NOMO-1 treated with dmso at 0.1 percent for 144 hours (cell line): ENCODE results near the gene UBR1.

ENCODE experiments used
- DNase-seq: peaks from one replicate; lab custom pipeline; 2025; ENCODE audit not compliant: unreplicated experiment; lab: John Stamatoyannopoulos, UW

Gene UBR1

GRCh38 chr15:43107751-43108150, 1.9 kb upstream of the UBR1 start:
- DNase-seq, result no peak

- no peak for DNase-seq
Observed at GRCh38 chr15:43106486-43106829, 620 bp upstream of the UBR1 start.

- no peak for DNase-seq
Observed at GRCh38 chr15:43105077-43105736, 631 bp downstream of the UBR1 start.

GRCh38 chr15:43104426-43104825, 1.4 kb downstream of the UBR1 start:
- no peak for DNase-seq

- DNase-seq, result no peak
Observed at GRCh38 chr15:43103907-43104306, 1.9 kb downstream of the UBR1 start.

GRCh38 chr15:43102187-43102586, 3.7 kb downstream of the UBR1 start:
- no peak for DNase-seq

GRCh38 chr15:43100971-43101370, 4.9 kb downstream of the UBR1 start:
- no peak for DNase-seq

GRCh38 chr15:43099105-43099845, 6.6 kb downstream of the UBR1 start:
- no peak for DNase-seq

- DNase-seq, result no peak
Observed at GRCh38 chr15:43096411-43096810, 9.4 kb downstream of the UBR1 start.

GRCh38 chr15:43095708-43096347, 10.0 kb downstream of the UBR1 start:
- no peak for DNase-seq

GRCh38 chr15:43095243-43095642, 10.6 kb downstream of the UBR1 start:
- no peak for DNase-seq

- no peak for DNase-seq
Observed at GRCh38 chr15:43094416-43095030, 11.3 kb downstream of the UBR1 start.

- DNase-seq, result peak; percentile 30
Observed at GRCh38 chr15:43093026-43093425, 12.8 kb downstream of the UBR1 start.

GRCh38 chr15:43091859-43092258, 14.0 kb downstream of the UBR1 start:
- no peak for DNase-seq

GRCh38 chr15:43086551-43086950, 19.3 kb downstream of the UBR1 start:
- no peak for DNase-seq

- DNase-seq, result no peak
Observed at GRCh38 chr15:43085921-43086320, 19.9 kb downstream of the UBR1 start.

- no peak for DNase-seq
Observed at GRCh38 chr15:43082509-43082908, 23.3 kb downstream of the UBR1 start.

GRCh38 chr15:43081283-43081682, 24.6 kb downstream of the UBR1 start:
- no peak for DNase-seq

GRCh38 chr15:43071451-43071850, 34.4 kb downstream of the UBR1 start:
- DNase-seq, result no peak

- DNase-seq, result no peak
Observed at GRCh38 chr15:43070893-43071292, 34.9 kb downstream of the UBR1 start.

GRCh38 chr15:43070249-43070648, 35.6 kb downstream of the UBR1 start:
- no peak for DNase-seq
